ENCODE data around the gene OR2W1. TPM values are rescaled to one million over a fixed set of nuclear protein-coding genes. Genes with fewer than 3 reads are reported as not detected.

Gene OR2W1
- not detected for polyA plus RNA-seq (ENCODE audit: insufficient read length in 3 of 3)
- long read RNA-seq, donor 1, result 0 reads
- long read RNA-seq, donor 2, result 0 reads
- long read RNA-seq, donor 3, result 0 reads
- long read RNA-seq, donor 4, result 0 reads
- long read RNA-seq, donor 5, result 0 reads
- long read RNA-seq, donor 6, result 0 reads
- long read RNA-seq, donor 7, result 0 reads
- long read RNA-seq, donor 8, result 0 reads
- long read RNA-seq, donor 9, result 0 reads
- long read RNA-seq, donor 10, result 0 reads
- long read RNA-seq, donor 11, result 0 reads
- long read RNA-seq, donor 12, result 0 reads
- long read RNA-seq, donor 13, result 0 reads
- long read RNA-seq, donor 14, result 0 reads
- long read RNA-seq, donor 15, result 0 reads
- long read RNA-seq, donor 16, result 0 reads

- DNase-seq, result no peak
Observed at GRCh38 chr6:29045075-29045474, at the start of gene OR2W1. Gene OR2W1 (minus strand): TSS chr6:29045175. CDS start chr6:29045175, 0 bp downstream.

- no peak for DNase-seq
Observed at GRCh38 chr6:29092957-29093356, 48.0 kb upstream of the OR2W1 start.

- no peak for DNase-seq
Observed at GRCh38 chr6:29087213-29087612, 42.2 kb upstream of the OR2W1 start, which contains the start of gene OR2B3. Gene OR2B3 (minus strand): TSS chr6:29087313. CDS start chr6:29087248, 65 bp downstream.

- no peak for DNase-seq
Observed at GRCh38 chr6:29082457-29082856, 37.5 kb upstream of the OR2W1 start.

- DNase-seq, result no peak
Observed at GRCh38 chr6:29081312-29081711, 36.3 kb upstream of the OR2W1 start.

GRCh38 chr6:29079203-29079602 is 34.2 kb upstream of the OR2W1 start:
- no peak for DNase-seq

- DNase-seq, result peak; percentile 8
Observed at GRCh38 chr6:29071831-29072723, 27.1 kb upstream of the OR2W1 start.

GRCh38 chr6:29051680-29052079 is 6.7 kb upstream of the OR2W1 start:
- no peak for DNase-seq

- DNase-seq, result no peak
Observed at GRCh38 chr6:29035951-29036350, 9.0 kb downstream of the OR2W1 start.

GRCh38 chr6:29028821-29029220 is 16.2 kb downstream of the OR2W1 start:
- DNase-seq, result no peak

GRCh38 chr6:29025927-29026585 is 18.9 kb downstream of the OR2W1 start:
- no peak for DNase-seq

- DNase-seq, result no peak
Observed at GRCh38 chr6:29021434-29021833, 23.5 kb downstream of the OR2W1 start.

GRCh38 chr6:29019629-29020028 is 25.3 kb downstream of the OR2W1 start:
- DNase-seq, result no peak

- no peak for DNase-seq
Observed at GRCh38 chr6:29017428-29017802, 27.6 kb downstream of the OR2W1 start.

GRCh38 chr6:29016559-29017427 is 28.2 kb downstream of the OR2W1 start:
- peak; percentile 84 for DNase-seq

- peak; percentile 8 for DNase-seq
Observed at GRCh38 chr6:29014729-29015608, 30.0 kb downstream of the OR2W1 start.

- DNase-seq, result peak; percentile 80
Observed at GRCh38 chr6:29011276-29011734, 33.7 kb downstream of the OR2W1 start.

GRCh38 chr6:29009358-29009757 is 35.6 kb downstream of the OR2W1 start:
- no peak for DNase-seq

GRCh38 chr6:29008089-29008488 is 36.9 kb downstream of the OR2W1 start:
- no peak for DNase-seq
